SK-N-SH treated with all-trans-retinoic acid at 6 μM for 48 hours (cell line): ENCODE measurements around the gene PLA2G4A.

Experiments
- ATAC-seq: fragments of 200-7000 bp; cut with Tn5 transposase; 3 replicates; pipeline ENCODE4 v1.9.1; 2020; ENCODE audit warnings: mild to moderate bottlenecking, moderate library complexity
- ARNTL ChIP-seq: fragments of 450-650 bp; formaldehyde crosslinking; IDR thresholded peaks from 2 replicates; pipeline ENCODE4 v1.5.0; 2020; ENCODE audit warnings: low read depth, mild to moderate bottlenecking, moderate library complexity, borderline replicate concordance
- BACH2 ChIP-seq: fragments of 250-450 bp; sonication (Bioruptor Pico); IDR thresholded peaks from 2 replicates; pipeline ENCODE4 v1.9.0; 2021; ENCODE audit warnings: mild to moderate bottlenecking, borderline replicate concordance
- CSDC2 ChIP-seq: fragments of 250-450 bp; sonication (Bioruptor Pico); IDR thresholded peaks from 2 replicates; pipeline ENCODE4 v1.5.0; 2020; ENCODE audit warnings: mild to moderate bottlenecking, moderate library complexity
- ESRRG ChIP-seq: fragments of 250-450 bp; sonication (Bioruptor Pico); IDR thresholded peaks from 2 replicates; pipeline ENCODE4 v1.6.1; 2021; ENCODE audit warnings: mild to moderate bottlenecking
- GLIS3 ChIP-seq: fragments of 250-450 bp; sonication (Bioruptor Pico); IDR thresholded peaks from 2 replicates; pipeline ENCODE4 v1.5.0; 2020; ENCODE audit warnings: mild to moderate bottlenecking, moderate library complexity
- ISL1 ChIP-seq: fragments of 250-450 bp; sonication (Bioruptor Pico); IDR thresholded peaks from 2 replicates; pipeline ENCODE4 v2.1.2; 2022; ENCODE audit warnings: mild to moderate bottlenecking, moderate library complexity
- OSR1 ChIP-seq: fragments of 250-450 bp; sonication (Bioruptor Pico); IDR thresholded peaks from 2 replicates; pipeline ENCODE4 v1.8.0; 2022; ENCODE audit warnings: moderate library complexity, mild to moderate bottlenecking, inconsistent platforms
- PPARA ChIP-seq: fragments of 250-450 bp; sonication (Bioruptor Pico); IDR thresholded peaks from 2 replicates; pipeline ENCODE4 v1.5.0; 2020; ENCODE audit warnings: mild to moderate bottlenecking, borderline replicate concordance
- RARB ChIP-seq: fragments of 250-450 bp; sonication (Bioruptor Pico); IDR thresholded peaks from 2 replicates; pipeline ENCODE4 v1.8.0; 2021; ENCODE audit warnings: mild to moderate bottlenecking, moderate library complexity
- TCF4 ChIP-seq: fragments of 250-450 bp; sonication (Bioruptor Pico); IDR thresholded peaks from 2 replicates; pipeline ENCODE4 v1.8.0; 2021; ENCODE audit warnings: mild to moderate bottlenecking, moderate library complexity, borderline replicate concordance
- TOX ChIP-seq: fragments of 250-450 bp; sonication (Bioruptor Pico); IDR thresholded peaks from 2 replicates; pipeline ENCODE4 v1.8.0; 2021; ENCODE audit warnings: mild to moderate bottlenecking, moderate library complexity, borderline replicate concordance
- ZC3H10 ChIP-seq: fragments of 250-450 bp; sonication (Bioruptor Pico); IDR thresholded peaks from 2 replicates; pipeline ENCODE4 v1.5.1; 2021; ENCODE audit warnings: mild to moderate bottlenecking, moderate library complexity
- ZFP3 ChIP-seq: fragments of 250-450 bp; sonication (Bioruptor Pico); IDR thresholded peaks from 2 replicates; pipeline ENCODE4 v1.5.0; 2020; ENCODE audit warnings: mild to moderate bottlenecking, moderate library complexity
- ZFP30 ChIP-seq: fragments of 450-650 bp; formaldehyde crosslinking; IDR thresholded peaks from 2 replicates; pipeline ENCODE4 v1.5.0; 2022; ENCODE audit warnings: mild to moderate bottlenecking, moderate library complexity
- ZNF565 ChIP-seq: fragments of 450-650 bp; formaldehyde crosslinking; conservative IDR thresholded peaks from 2 replicates; pipeline ENCODE4 v1.5.0; 2020; ENCODE audit warnings: low read depth, mild to moderate bottlenecking, moderate library complexity
- ZNF70 ChIP-seq: fragments of 450-650 bp; formaldehyde crosslinking; IDR thresholded peaks from 2 replicates; pipeline ENCODE4 v1.5.0; 2020; ENCODE audit warnings: mild to moderate bottlenecking, moderate library complexity
- ZNF8 ChIP-seq: fragments of 450-650 bp; formaldehyde crosslinking; IDR thresholded peaks from 2 replicates; pipeline ENCODE4 v1.5.0; 2020; ENCODE audit warnings: mild to moderate bottlenecking, moderate library complexity
- TF ChIP-seq, protein P1 (sequence below): fragments of 250-450 bp; sonication (Bioruptor Pico); IDR thresholded peaks from 2 replicates; pipeline ENCODE4 v1.8.0; 2020; ENCODE audit warnings: mild to moderate bottlenecking, moderate library complexity, borderline replicate concordance
- TF ChIP-seq, protein P2 (sequence below): fragments of 250-450 bp; sonication (Bioruptor Pico); IDR thresholded peaks from 2 replicates; pipeline ENCODE4 v1.5.0; 2020; ENCODE audit warnings: mild to moderate bottlenecking, moderate library complexity
- TF ChIP-seq, protein P3 (sequence below): fragments of 250-450 bp; sonication (Bioruptor Pico); IDR thresholded peaks from 2 replicates; pipeline ENCODE4 v1.5.1; 2021; ENCODE audit warnings: mild to moderate bottlenecking, moderate library complexity
- TF ChIP-seq, protein P4 (sequence below): fragments of 250-450 bp; sonication (Bioruptor Pico); IDR thresholded peaks from 2 replicates; pipeline ENCODE4 v1.8.0; 2021; ENCODE audit warnings: low read depth, mild to moderate bottlenecking, moderate library complexity, borderline replicate concordance
- TF ChIP-seq, protein P5 (sequence below): fragments of 250-450 bp; sonication (Bioruptor Pico); IDR thresholded peaks from 2 replicates; pipeline ENCODE4 v1.5.1; 2020; ENCODE audit warnings: low read depth, mild to moderate bottlenecking, moderate library complexity

PLA2G4A gene

DNA sequence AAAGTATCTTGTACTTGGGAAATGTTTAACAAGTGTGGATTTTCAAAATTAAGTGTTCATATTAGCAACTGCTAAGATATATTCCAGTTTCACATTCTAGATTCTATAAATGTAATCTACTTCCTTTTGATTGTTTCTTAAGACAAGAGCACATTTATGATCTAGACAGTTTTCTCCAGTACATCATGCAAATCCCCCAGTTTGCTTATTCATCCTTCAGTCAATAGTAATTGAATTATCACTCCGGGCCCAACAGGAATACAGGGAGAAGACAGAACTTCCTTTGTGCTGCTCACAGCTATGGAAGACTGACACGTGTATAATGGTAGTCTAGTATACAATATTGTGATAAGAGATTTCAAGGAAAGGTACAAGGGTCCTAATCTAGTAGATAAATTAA, 14.5 kb downstream of the PLA2G4A start:
- no peak for TF ChIP-seq TOX (CRISPR knock-in tag)
- TF ChIP-seq ZNF8, result no peak
- no peak for TF ChIP-seq OSR1 (CRISPR knock-in tag)
- no peak for TF ChIP-seq TCF4 (CRISPR knock-in tag)
- TF ChIP-seq PPARA (CRISPR knock-in tag), result no peak
- TF ChIP-seq ZFP3 (CRISPR knock-in tag), result no peak
- TF ChIP-seq ZNF70, result no peak
- no peak for TF ChIP-seq CSDC2
- no peak for TF ChIP-seq ARNTL (CRISPR knock-in tag)
- TF ChIP-seq ZNF565 (CRISPR knock-in tag), result no peak
- TF ChIP-seq, protein P1, sequence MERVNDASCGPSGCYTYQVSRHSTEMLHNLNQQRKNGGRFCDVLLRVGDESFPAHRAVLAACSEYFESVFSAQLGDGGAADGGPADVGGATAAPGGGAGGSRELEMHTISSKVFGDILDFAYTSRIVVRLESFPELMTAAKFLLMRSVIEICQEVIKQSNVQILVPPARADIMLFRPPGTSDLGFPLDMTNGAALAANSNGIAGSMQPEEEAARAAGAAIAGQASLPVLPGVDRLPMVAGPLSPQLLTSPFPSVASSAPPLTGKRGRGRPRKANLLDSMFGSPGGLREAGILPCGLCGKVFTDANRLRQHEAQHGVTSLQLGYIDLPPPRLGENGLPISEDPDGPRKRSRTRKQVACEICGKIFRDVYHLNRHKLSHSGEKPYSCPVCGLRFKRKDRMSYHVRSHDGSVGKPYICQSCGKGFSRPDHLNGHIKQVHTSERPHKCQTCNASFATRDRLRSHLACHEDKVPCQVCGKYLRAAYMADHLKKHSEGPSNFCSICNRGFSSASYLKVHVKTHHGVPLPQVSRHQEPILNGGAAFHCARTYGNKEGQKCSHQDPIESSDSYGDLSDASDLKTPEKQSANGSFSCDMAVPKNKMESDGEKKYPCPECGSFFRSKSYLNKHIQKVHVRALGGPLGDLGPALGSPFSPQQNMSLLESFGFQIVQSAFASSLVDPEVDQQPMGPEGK (CRISPR knock-in tag), result no peak
- no peak for TF ChIP-seq ZC3H10
- TF ChIP-seq ZFP30 (CRISPR knock-in tag), result no peak
- no peak for TF ChIP-seq ESRRG (CRISPR knock-in tag)
- TF ChIP-seq, protein P2, sequence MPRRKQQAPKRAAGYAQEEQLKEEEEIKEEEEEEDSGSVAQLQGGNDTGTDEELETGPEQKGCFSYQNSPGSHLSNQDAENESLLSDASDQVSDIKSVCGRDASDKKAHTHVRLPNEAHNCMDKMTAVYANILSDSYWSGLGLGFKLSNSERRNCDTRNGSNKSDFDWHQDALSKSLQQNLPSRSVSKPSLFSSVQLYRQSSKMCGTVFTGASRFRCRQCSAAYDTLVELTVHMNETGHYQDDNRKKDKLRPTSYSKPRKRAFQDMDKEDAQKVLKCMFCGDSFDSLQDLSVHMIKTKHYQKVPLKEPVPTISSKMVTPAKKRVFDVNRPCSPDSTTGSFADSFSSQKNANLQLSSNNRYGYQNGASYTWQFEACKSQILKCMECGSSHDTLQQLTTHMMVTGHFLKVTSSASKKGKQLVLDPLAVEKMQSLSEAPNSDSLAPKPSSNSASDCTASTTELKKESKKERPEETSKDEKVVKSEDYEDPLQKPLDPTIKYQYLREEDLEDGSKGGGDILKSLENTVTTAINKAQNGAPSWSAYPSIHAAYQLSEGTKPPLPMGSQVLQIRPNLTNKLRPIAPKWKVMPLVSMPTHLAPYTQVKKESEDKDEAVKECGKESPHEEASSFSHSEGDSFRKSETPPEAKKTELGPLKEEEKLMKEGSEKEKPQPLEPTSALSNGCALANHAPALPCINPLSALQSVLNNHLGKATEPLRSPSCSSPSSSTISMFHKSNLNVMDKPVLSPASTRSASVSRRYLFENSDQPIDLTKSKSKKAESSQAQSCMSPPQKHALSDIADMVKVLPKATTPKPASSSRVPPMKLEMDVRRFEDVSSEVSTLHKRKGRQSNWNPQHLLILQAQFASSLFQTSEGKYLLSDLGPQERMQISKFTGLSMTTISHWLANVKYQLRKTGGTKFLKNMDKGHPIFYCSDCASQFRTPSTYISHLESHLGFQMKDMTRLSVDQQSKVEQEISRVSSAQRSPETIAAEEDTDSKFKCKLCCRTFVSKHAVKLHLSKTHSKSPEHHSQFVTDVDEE (CRISPR knock-in tag), result no peak
- no peak for TF ChIP-seq RARB (CRISPR knock-in tag)
- TF ChIP-seq BACH2, result no peak
- TF ChIP-seq, protein P3, sequence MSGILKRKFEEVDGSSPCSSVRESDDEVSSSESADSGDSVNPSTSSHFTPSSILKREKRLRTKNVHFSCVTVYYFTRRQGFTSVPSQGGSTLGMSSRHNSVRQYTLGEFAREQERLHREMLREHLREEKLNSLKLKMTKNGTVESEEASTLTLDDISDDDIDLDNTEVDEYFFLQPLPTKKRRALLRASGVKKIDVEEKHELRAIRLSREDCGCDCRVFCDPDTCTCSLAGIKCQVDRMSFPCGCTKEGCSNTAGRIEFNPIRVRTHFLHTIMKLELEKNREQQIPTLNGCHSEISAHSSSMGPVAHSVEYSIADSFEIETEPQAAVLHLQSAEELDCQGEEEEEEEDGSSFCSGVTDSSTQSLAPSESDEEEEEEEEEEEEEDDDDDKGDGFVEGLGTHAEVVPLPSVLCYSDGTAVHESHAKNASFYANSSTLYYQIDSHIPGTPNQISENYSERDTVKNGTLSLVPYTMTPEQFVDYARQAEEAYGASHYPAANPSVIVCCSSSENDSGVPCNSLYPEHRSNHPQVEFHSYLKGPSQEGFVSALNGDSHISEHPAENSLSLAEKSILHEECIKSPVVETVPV (CRISPR knock-in tag), result no peak
- TF ChIP-seq, protein P4, sequence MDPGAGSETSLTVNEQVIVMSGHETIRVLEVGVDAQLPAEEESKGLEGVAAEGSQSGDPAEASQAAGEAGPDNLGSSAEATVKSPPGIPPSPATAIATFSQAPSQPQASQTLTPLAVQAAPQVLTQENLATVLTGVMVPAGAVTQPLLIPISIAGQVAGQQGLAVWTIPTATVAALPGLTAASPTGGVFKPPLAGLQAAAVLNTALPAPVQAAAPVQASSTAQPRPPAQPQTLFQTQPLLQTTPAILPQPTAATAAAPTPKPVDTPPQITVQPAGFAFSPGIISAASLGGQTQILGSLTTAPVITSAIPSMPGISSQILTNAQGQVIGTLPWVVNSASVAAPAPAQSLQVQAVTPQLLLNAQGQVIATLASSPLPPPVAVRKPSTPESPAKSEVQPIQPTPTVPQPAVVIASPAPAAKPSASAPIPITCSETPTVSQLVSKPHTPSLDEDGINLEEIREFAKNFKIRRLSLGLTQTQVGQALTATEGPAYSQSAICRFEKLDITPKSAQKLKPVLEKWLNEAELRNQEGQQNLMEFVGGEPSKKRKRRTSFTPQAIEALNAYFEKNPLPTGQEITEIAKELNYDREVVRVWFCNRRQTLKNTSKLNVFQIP, result no peak
- ATAC-seq, result no peak

DNA sequence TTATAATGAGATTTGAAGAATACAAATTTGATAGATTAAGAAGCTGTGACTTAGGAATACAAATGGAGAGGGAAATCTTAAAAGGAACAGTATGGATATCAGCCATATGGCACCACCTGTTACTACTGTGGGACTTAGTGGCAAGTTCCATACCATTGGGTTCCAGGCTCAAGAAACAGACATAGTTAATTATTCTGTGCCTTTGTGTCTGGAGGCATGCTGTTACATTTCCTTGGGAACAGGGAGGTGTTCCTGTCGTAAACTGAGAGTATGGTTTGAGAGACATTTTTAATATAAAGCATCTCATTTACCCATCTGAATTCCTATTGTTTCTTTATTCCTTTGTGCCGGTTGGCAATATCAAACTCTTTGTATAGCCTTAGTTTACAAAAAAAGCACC, 15.2 kb downstream of the PLA2G4A start:
- ATAC-seq, result no peak
- TF ChIP-seq ZNF565 (CRISPR knock-in tag), result no peak
- no peak for TF ChIP-seq BACH2
- no peak for TF ChIP-seq TCF4 (CRISPR knock-in tag)
- TF ChIP-seq CSDC2, result no peak
- no peak for TF ChIP-seq ZFP3 (CRISPR knock-in tag)
- TF ChIP-seq RARB (CRISPR knock-in tag), result no peak
- TF ChIP-seq, protein P5, sequence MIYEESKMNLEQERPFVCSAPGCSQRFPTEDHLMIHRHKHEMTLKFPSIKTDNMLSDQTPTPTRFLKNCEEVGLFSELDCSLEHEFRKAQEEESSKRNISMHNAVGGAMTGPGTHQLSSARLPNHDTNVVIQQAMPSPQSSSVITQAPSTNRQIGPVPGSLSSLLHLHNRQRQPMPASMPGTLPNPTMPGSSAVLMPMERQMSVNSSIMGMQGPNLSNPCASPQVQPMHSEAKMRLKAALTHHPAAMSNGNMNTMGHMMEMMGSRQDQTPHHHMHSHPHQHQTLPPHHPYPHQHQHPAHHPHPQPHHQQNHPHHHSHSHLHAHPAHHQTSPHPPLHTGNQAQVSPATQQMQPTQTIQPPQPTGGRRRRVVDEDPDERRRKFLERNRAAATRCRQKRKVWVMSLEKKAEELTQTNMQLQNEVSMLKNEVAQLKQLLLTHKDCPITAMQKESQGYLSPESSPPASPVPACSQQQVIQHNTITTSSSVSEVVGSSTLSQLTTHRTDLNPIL (CRISPR knock-in tag), result no peak
- TF ChIP-seq OSR1 (CRISPR knock-in tag), result no peak
- TF ChIP-seq ZC3H10, result no peak
- TF ChIP-seq TOX (CRISPR knock-in tag), result no peak
- no peak for TF ChIP-seq ZNF8
- TF ChIP-seq ZFP30 (CRISPR knock-in tag), result no peak
- TF ChIP-seq, protein P4, result no peak
- TF ChIP-seq ESRRG (CRISPR knock-in tag), result no peak
- TF ChIP-seq ZNF70, result no peak
- TF ChIP-seq GLIS3 (CRISPR knock-in tag), result no peak
- TF ChIP-seq, protein P2 (CRISPR knock-in tag), result no peak
- no peak for TF ChIP-seq ISL1 (CRISPR knock-in tag)
- TF ChIP-seq, all 23 proteins: peak for 0
